CD8-positive, alpha-beta memory T cell (primary cell): ENCODE measurements around the gene KCNIP1. TPM values are rescaled to one million over a fixed set of nuclear protein-coding genes. Genes with fewer than 3 reads are reported as not detected.
"Not testable (repeated sequence)": the region's sequence is repeated elsewhere in the genome, so short reads cannot be mapped to it uniquely, and the experiment has no call there.

ENCODE experiments used
- CTCF ChIA-PET: fragments of 350-600 bp; sonication (Branson Sonifier 250); formaldehyde crosslinking; loops from one replicate; lab custom pipeline; 2021; ENCODE audit warnings: antibody characterized with exemption; lab: Charles Lee
- POLR2A ChIA-PET: fragments of 350-600 bp; sonication (Branson Sonifier 250); formaldehyde crosslinking; loops from one replicate; lab custom pipeline; 2021; ENCODE audit warnings: antibody characterized with exemption; lab: Charles Lee
- DNase-seq, 5 donors: peaks; one replicate each; pipeline versions ENCODE4 v3.0.0 to v3.0.0-alpha.2; 2020 to 2022; ENCODE audit warnings: mixed read lengths in 1 of 5
- H3K27ac ChIP-seq: one replicate; pipeline ENCODE4 v1.7.0; 2013; ENCODE audit warnings: low read depth, mild to moderate bottlenecking, low read length, moderate library complexity
- H3K27me3 ChIP-seq: 2 replicates; pipeline ENCODE4 v1.7.0; 2013; ENCODE audit warnings: low read length, mild to moderate bottlenecking; ENCODE audit not compliant: insufficient read depth, poor library complexity, severe bottlenecking
- H3K36me3 ChIP-seq: 2 replicates; pipeline ENCODE4 v1.7.0; 2013; ENCODE audit warnings: mild to moderate bottlenecking, low read length, moderate library complexity; ENCODE audit not compliant: insufficient read depth
- H3K4me1 ChIP-seq: 2 replicates; pipeline ENCODE4 v1.7.0; 2013; ENCODE audit warnings: mild to moderate bottlenecking, low read length, moderate library complexity; ENCODE audit not compliant: insufficient read depth
- H3K4me3 ChIP-seq: 2 replicates; pipeline ENCODE4 v1.7.0; 2013; ENCODE audit warnings: mild to moderate bottlenecking, low read length
- H3K9me3 ChIP-seq: 2 replicates; pipeline ENCODE4 v1.7.0; 2013; ENCODE audit warnings: mild to moderate bottlenecking, low read length
- H3K27ac Mint-ChIP-seq, 8 donors: one replicate each; pipeline ENCODE4 v1.8.0; 2020 to 2021; ENCODE audit warnings: mixed read lengths in 8 of 8, mild to moderate bottlenecking in 6 of 8, inconsistent platforms in 3 of 8, moderate library complexity in 3 of 8
- H3K27me3 Mint-ChIP-seq, 2 donors: one replicate each; pipeline ENCODE4 v1.8.0; 2020 to 2021; ENCODE audit warnings: mixed read lengths in 2 of 2, mild to moderate bottlenecking in 1 of 2, moderate library complexity in 1 of 2
- H3K36me3 Mint-ChIP-seq, 3 donors: one replicate each; pipeline ENCODE4 v1.8.0; 2020 to 2021; ENCODE audit warnings: mixed read lengths in 3 of 3, inconsistent platforms in 1 of 3, mild to moderate bottlenecking in 1 of 3
- H3K4me1 Mint-ChIP-seq, 3 donors: one replicate each; pipeline ENCODE4 v1.8.0; 2020 to 2021; ENCODE audit warnings: mixed read lengths in 3 of 3, inconsistent platforms in 1 of 3, mild to moderate bottlenecking in 1 of 3
- H3K4me3 Mint-ChIP-seq, 7 donors: one replicate each; pipeline ENCODE4 v1.8.0; 2020 to 2021; ENCODE audit warnings: mixed read lengths in 7 of 7, mild to moderate bottlenecking in 6 of 7, moderate library complexity in 4 of 7, inconsistent platforms in 2 of 7
- H3K9me3 Mint-ChIP-seq, 5 donors: one replicate each; pipeline ENCODE4 v1.8.0; 2020 to 2022; ENCODE audit warnings: mixed read lengths in 5 of 5, mild to moderate bottlenecking in 3 of 5, moderate library complexity in 2 of 5, inconsistent platforms in 1 of 5
- polyA plus RNA-seq: library from polyadenylated mRNA; unstranded; fragments of 300-500 nt; fragmentation: Illumina TruSeq; gene quantifications from one replicate; pipeline ENCODE4 v1.2.3, GENCODE V29; 2021
- total RNA-seq, 2 experiments: library from RNA; stranded (reverse); gene quantifications; one replicate each; pipeline ENCODE4 v1.2.3, GENCODE V29; 2021

The KCNIP1 gene
- total and polyA plus RNA-seq, 3 experiments from 2014 or later, result not detected

DNA sequence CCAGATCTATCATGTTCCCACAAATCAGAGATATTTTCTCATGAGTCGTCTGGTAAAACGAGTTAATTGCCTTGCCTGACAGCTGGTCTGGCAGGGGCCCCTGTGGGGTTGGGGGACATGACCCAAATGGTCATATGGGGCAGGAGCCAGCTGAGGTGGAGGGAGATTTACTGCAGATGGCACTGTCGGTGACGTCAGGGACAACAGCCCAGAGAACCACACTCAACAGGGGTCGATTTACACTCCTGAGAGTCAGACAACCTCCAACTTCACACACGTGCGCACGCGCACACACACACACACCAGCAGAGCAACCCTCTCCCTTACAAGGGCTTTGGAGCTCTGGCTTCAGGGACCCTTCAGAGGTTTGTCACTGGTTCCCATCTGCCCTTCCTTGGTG, 256.3 kb downstream of the KCNIP1 start:
- H3K36me3 ChIP-seq, result no peaks in the 10 kb centered on the region
- H3K36me3 Mint-ChIP-seq, result no peaks in the 10 kb centered on the region
- CTCF ChIA-PET, result no interaction called here
- H3K9me3 Mint-ChIP-seq, result no peaks in the 10 kb centered on the region
- POLR2A ChIA-PET, result no interaction called here
- no peaks in the 10 kb centered on the region for H3K27me3 ChIP-seq
- H3K4me3 Mint-ChIP-seq, result no peak overlapping the region
- no peak overlapping the region for H3K27ac ChIP-seq
- H3K4me1 ChIP-seq, result no peaks in the 10 kb centered on the region
- peaks cover 3 to 7% of the 10 kb centered on the region in 2 donors for H3K27me3 Mint-ChIP-seq
- no peak overlapping the region for H3K27ac Mint-ChIP-seq
- H3K4me1 Mint-ChIP-seq, result no peaks in the 10 kb centered on the region
- no peak for DNase-seq
- H3K4me3 ChIP-seq, result no peak overlapping the region
- no peaks in the 10 kb centered on the region for H3K9me3 ChIP-seq

GRCh38 chr5:170761048-170761707, 257.4 kb downstream of the KCNIP1 start:
- H3K4me1 Mint-ChIP-seq, result no peaks in the 10 kb centered on the region
- no peaks in the 10 kb centered on the region for H3K27me3 ChIP-seq
- H3K9me3 ChIP-seq, result no peaks in the 10 kb centered on the region
- ChIA-PET POLR2A (no interaction called here), CTCF (no interaction called here)
- H3K4me3 Mint-ChIP-seq, result no peak overlapping the region
- H3K36me3 ChIP-seq, result no peaks in the 10 kb centered on the region
- peaks cover 3 to 7% of the 10 kb centered on the region in 2 donors for H3K27me3 Mint-ChIP-seq
- H3K36me3 Mint-ChIP-seq, result no peaks in the 10 kb centered on the region
- H3K4me1 ChIP-seq, result no peaks in the 10 kb centered on the region
- no peaks in the 10 kb centered on the region for H3K9me3 Mint-ChIP-seq
- DNase-seq, result no peak
- H3K27ac ChIP-seq, result no peak overlapping the region
- H3K27ac Mint-ChIP-seq, result no peak overlapping the region
- no peak overlapping the region for H3K4me3 ChIP-seq

GRCh38 chr5:170761708-170762066, 257.9 kb downstream of the KCNIP1 start:
- H3K27me3 Mint-ChIP-seq, result peaks cover 2 to 7% of the 10 kb centered on the region in 2 donors
- H3K4me1 ChIP-seq, result no peaks in the 10 kb centered on the region
- DNase-seq, result no peak
- H3K9me3 Mint-ChIP-seq, result no peaks in the 10 kb centered on the region
- H3K36me3 Mint-ChIP-seq, result no peaks in the 10 kb centered on the region
- H3K4me3 ChIP-seq, result no peak overlapping the region
- H3K27ac Mint-ChIP-seq, result no peak overlapping the region
- ChIA-PET CTCF (no interaction called here), POLR2A (no interaction called here)
- H3K36me3 ChIP-seq, result no peaks in the 10 kb centered on the region
- H3K4me1 Mint-ChIP-seq, result no peaks in the 10 kb centered on the region
- no peak overlapping the region for H3K4me3 Mint-ChIP-seq
- no peaks in the 10 kb centered on the region for H3K9me3 ChIP-seq
- H3K27me3 ChIP-seq, result no peaks in the 10 kb centered on the region
- H3K27ac ChIP-seq, result no peak overlapping the region

DNA sequence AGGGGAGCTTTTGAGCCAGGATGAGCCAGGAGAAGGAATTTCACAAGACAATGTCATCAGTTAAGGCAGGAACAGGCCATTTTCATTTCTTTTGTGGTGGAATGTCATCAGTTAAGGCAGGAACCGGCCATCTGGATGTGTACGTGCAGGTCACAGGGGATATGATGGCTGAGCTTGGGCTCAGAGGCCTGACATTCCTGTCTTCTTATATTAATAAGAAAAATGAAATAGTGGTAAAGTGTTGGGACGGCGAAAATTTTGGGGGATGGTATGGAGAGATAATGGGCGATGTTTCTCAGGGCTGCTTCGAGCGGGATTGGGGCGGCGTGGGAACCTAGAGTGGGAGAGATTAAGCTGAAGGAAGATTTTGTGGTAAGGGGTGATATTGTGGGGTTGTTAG, 258.5 kb downstream of the KCNIP1 start:
- H3K9me3 Mint-ChIP-seq, H3K9me3 ChIP-seq, H3K27me3 Mint-ChIP-seq, CTCF ChIA-PET, POLR2A ChIA-PET, H3K4me3 ChIP-seq, DNase-seq, H3K27ac ChIP-seq, H3K27ac Mint-ChIP-seq, H3K36me3 ChIP-seq, H3K4me3 Mint-ChIP-seq, H3K4me1 ChIP-seq, H3K36me3 Mint-ChIP-seq, H3K4me1 Mint-ChIP-seq, H3K27me3 ChIP-seq: not testable (repeated sequence)

GRCh38 chr5:170765868-170766267, 262.0 kb downstream of the KCNIP1 start:
- H3K36me3 Mint-ChIP-seq, H3K27ac Mint-ChIP-seq, H3K9me3 Mint-ChIP-seq, H3K4me3 Mint-ChIP-seq, H3K9me3 ChIP-seq, DNase-seq, H3K4me1 ChIP-seq, POLR2A ChIA-PET, H3K27me3 ChIP-seq, H3K4me3 ChIP-seq, H3K4me1 Mint-ChIP-seq, CTCF ChIA-PET, H3K36me3 ChIP-seq, H3K27me3 Mint-ChIP-seq, H3K27ac ChIP-seq: not testable (repeated sequence)

GRCh38 chr5:170769246-170769645, 265.4 kb downstream of the KCNIP1 start:
- no peaks in the 10 kb centered on the region for H3K36me3 Mint-ChIP-seq
- no peak overlapping the region for H3K27ac Mint-ChIP-seq
- no peak for DNase-seq
- no peaks in the 10 kb centered on the region for H3K36me3 ChIP-seq
- no peaks in the 10 kb centered on the region for H3K4me1 Mint-ChIP-seq
- H3K27me3 Mint-ChIP-seq, result no peaks in the 10 kb centered on the region
- H3K27ac ChIP-seq, result no peak overlapping the region
- CTCF ChIA-PET, result no interaction called here
- peaks cover 0 to 1% (median 0%) of the 10 kb centered on the region in 5 donors for H3K9me3 Mint-ChIP-seq
- H3K4me3 ChIP-seq, result no peak overlapping the region
- no peak overlapping the region for H3K4me3 Mint-ChIP-seq
- no peaks in the 10 kb centered on the region for H3K9me3 ChIP-seq
- no peaks in the 10 kb centered on the region for H3K27me3 ChIP-seq
- POLR2A ChIA-PET, result no interaction called here
- no peaks in the 10 kb centered on the region for H3K4me1 ChIP-seq

DNA sequence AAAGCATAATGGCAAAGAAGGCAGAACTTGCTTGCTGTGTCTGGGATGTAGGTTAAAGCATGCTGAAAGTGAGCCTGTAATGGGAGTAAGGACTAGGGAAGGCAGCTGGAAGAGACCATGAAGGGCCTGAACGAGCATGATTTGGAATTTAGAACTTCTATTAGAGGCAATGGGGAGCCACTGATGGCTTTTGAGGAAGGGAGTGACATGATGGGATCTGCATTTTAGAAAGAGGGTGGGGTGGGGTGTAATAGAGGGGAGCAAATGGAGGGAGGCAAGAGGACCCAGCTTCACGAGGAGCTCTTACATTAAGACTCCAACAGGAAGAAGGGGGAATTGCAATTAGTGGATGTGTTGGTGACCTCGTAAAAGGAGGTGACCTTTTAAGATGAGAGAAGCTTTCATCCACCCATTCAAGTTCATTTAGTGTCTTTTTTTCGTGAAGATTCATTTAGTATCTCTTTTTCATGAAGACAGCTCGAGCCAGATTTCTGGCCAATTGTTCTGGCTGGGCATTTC, 266.1 kb downstream of the KCNIP1 start:
- ChIA-PET POLR2A (no interaction called here), CTCF (no interaction called here)
- H3K4me3 ChIP-seq, result no peak overlapping the region
- no peak overlapping the region for H3K27ac ChIP-seq
- H3K9me3 ChIP-seq, result no peaks in the 10 kb centered on the region
- Mint-ChIP-seq H3K36me3 (no peaks in the 10 kb centered on the region), H3K4me1 (no peaks in the 10 kb centered on the region), H3K27me3 (no peaks in the 10 kb centered on the region), H3K9me3 (peaks cover 0 to 1% (median 0%) of the 10 kb centered on the region in 5 donors), H3K4me3 (no peak overlapping the region), H3K27ac (no peak overlapping the region)
- no peaks in the 10 kb centered on the region for H3K36me3 ChIP-seq
- no peak for DNase-seq
- no peaks in the 10 kb centered on the region for H3K4me1 ChIP-seq
- no peaks in the 10 kb centered on the region for H3K27me3 ChIP-seq

DNA sequence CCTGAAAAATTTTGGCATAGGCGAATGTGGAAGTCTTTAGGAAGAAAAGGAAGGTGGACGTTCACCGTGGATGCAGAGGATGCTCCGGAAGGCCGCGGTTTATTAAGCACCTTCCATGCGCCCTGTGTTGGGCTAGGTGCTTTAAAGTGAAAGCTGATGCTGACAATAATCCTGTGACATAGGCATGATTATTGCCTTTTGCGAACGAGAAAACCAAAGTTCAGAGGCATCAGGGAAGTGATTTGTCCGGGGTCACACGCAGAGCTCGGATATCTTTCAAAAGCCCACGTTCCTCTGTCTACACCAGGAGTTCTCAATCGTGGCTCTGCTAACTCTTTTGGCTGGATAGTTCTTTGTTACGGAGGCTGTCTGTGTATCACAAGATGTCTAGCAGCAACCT, 267.7 kb downstream of the KCNIP1 start:
- Mint-ChIP-seq H3K4me1 (no peaks in the 10 kb centered on the region), H3K36me3 (no peaks in the 10 kb centered on the region), H3K27me3 (peaks cover 0 to 1% of the 10 kb centered on the region in 2 donors), H3K9me3 (peaks cover 0 to 1% (median 0%) of the 10 kb centered on the region in 5 donors), H3K4me3 (no peak overlapping the region), H3K27ac (no peak overlapping the region)
- DNase-seq, result no peak
- ChIA-PET CTCF (no interaction called here), POLR2A (no interaction called here)
- Histone ChIP-seq H3K4me1 (no peaks in the 10 kb centered on the region), H3K27me3 (no peaks in the 10 kb centered on the region), H3K4me3 (no peak overlapping the region), H3K36me3 (no peaks in the 10 kb centered on the region), H3K9me3 (no peaks in the 10 kb centered on the region), H3K27ac (no peak overlapping the region)
